Measurements from ENCODE around the gene MUC13.

GRCh38 chr3:124876401-124876878 is 58.1 kb downstream of the MUC13 start:
- TF ChIP-seq CREB5 (CRISPR knock-in tag; IDR thresholded peaks at IDR 0.05; ENCODE audit: low read depth) (no peak), RARB (CRISPR knock-in tag; IDR thresholded peaks at IDR 0.05) (no peak), ZNF70 (CRISPR knock-in tag; IDR thresholded peaks at IDR 0.05) (no peak), ZFP3 (CRISPR knock-in tag; IDR thresholded peaks at IDR 0.05) (no peak)
- TF ChIP-seq, protein P1, sequence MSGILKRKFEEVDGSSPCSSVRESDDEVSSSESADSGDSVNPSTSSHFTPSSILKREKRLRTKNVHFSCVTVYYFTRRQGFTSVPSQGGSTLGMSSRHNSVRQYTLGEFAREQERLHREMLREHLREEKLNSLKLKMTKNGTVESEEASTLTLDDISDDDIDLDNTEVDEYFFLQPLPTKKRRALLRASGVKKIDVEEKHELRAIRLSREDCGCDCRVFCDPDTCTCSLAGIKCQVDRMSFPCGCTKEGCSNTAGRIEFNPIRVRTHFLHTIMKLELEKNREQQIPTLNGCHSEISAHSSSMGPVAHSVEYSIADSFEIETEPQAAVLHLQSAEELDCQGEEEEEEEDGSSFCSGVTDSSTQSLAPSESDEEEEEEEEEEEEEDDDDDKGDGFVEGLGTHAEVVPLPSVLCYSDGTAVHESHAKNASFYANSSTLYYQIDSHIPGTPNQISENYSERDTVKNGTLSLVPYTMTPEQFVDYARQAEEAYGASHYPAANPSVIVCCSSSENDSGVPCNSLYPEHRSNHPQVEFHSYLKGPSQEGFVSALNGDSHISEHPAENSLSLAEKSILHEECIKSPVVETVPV (CRISPR knock-in tag; IDR thresholded peaks at IDR 0.05): no peak
